HuH-7 (cell line): Measurements from ENCODE around the gene BRK1.
"Not testable (repeated sequence)": the region's sequence is repeated elsewhere in the genome, so short reads cannot be mapped to it uniquely, and the experiment has no call there.

Experiments
- DNase-seq: peaks from one replicate; pipeline ENCODE4 v3.0.0; 2011; ENCODE audit warnings: low spot score

Gene BRK1

GRCh38 chr3:10145685-10146084 is 30.2 kb downstream of the BRK1 start:
- DNase-seq, result no peak

- no peak for DNase-seq
These were observed 33.8 kb downstream of the BRK1 start for GRCh38 chr3:10149226-10149625.

GRCh38 chr3:10150987-10151386 is 35.5 kb downstream of the BRK1 start:
- DNase-seq, result no peak

- DNase-seq, result no peak
These were observed 39.1 kb downstream of the BRK1 start for GRCh38 chr3:10154335-10155122.

- no peak for DNase-seq
These were observed 39.6 kb downstream of the BRK1 start for GRCh38 chr3:10155123-10155472.

- no peak for DNase-seq
These were observed 40.2 kb downstream of the BRK1 start for GRCh38 chr3:10155658-10156057.

- DNase-seq, result no peak
These were observed 41.6 kb downstream of the BRK1 start for GRCh38 chr3:10157031-10157430.

GRCh38 chr3:10158555-10158954 is 43.1 kb downstream of the BRK1 start:
- DNase-seq, result not testable (repeated sequence)

- DNase-seq, result no peak
These were observed 44.9 kb downstream of the BRK1 start for GRCh38 chr3:10160346-10160745.

GRCh38 chr3:10160925-10161324 is 45.5 kb downstream of the BRK1 start:
- no peak for DNase-seq

- DNase-seq, result no peak
These were observed 46.7 kb downstream of the BRK1 start for GRCh38 chr3:10162185-10162584.

GRCh38 chr3:10164201-10164545 is 48.7 kb downstream of the BRK1 start:
- DNase-seq, result not testable (repeated sequence)

- peak; percentile 91 for DNase-seq
These were observed 49.3 kb downstream of the BRK1 start, which contains the start of gene IRAK2 for GRCh38 chr3:10164546-10165393. IRAK2 (plus strand) TSS chr3:10164919; CDS start chr3:10164955, 36 bp downstream.

- DNase-seq, result no peak
These were observed 50.7 kb downstream of the BRK1 start for GRCh38 chr3:10166213-10166604.

GRCh38 chr3:10169000-10169496 is 53.6 kb downstream of the BRK1 start:
- DNase-seq, result no peak

GRCh38 chr3:10170915-10171478 is 55.5 kb downstream of the BRK1 start:
- DNase-seq, result no peak

GRCh38 chr3:10173095-10173925 is 57.8 kb downstream of the BRK1 start:
- no peak for DNase-seq

GRCh38 chr3:10173926-10174435 is 58.5 kb downstream of the BRK1 start:
- DNase-seq, result peak; percentile 74

GRCh38 chr3:10175334-10175733 is 59.9 kb downstream of the BRK1 start:
- DNase-seq, result not testable (repeated sequence)

- not testable (repeated sequence) for DNase-seq
These were observed 60.7 kb downstream of the BRK1 start for GRCh38 chr3:10176150-10176549.
